NCI-H1694 treated with DMSO at 0.1 percent for 48 hours (cell line): ENCODE data around the gene CWC25.
A peak's percentile ranks its signal among the peaks of the same experiment; 100 is the strongest.

Experiments
- DNase-seq: peaks from one replicate; lab custom pipeline; 2025; lab: John Stamatoyannopoulos, UW

CWC25 gene

GRCh38 chr17:38783227-38783626 lies 41.9 kb downstream of the CWC25 start:
- no peak for DNase-seq

- no peak for DNase-seq
Observed at GRCh38 chr17:38779965-38780752, 45.0 kb downstream of the CWC25 start.

GRCh38 chr17:38777641-38778250 lies 47.4 kb downstream of the CWC25 start:
- DNase-seq = no peak

- no peak for DNase-seq
Observed at GRCh38 chr17:38773258-38773657, 51.9 kb downstream of the CWC25 start.

GRCh38 chr17:38768417-38768816 lies 56.7 kb downstream of the CWC25 start:
- DNase-seq = no peak

GRCh38 chr17:38766341-38766740 lies 58.8 kb downstream of the CWC25 start:
- DNase-seq = no peak

GRCh38 chr17:38762231-38762630 lies 62.9 kb downstream of the CWC25 start:
- no peak for DNase-seq

GRCh38 chr17:38761612-38762011 lies 63.5 kb downstream of the CWC25 start:
- DNase-seq = peak; percentile 4

- no peak for DNase-seq
Observed at GRCh38 chr17:38753071-38753506, 72.0 kb downstream of the CWC25 start.

GRCh38 chr17:38752308-38753070 lies 72.6 kb downstream of the CWC25 start, which contains the start of gene PSMB3:
TSS of gene PSMB3 (plus strand) at chr17:38752741. CDS start at chr17:38752827, 86 bp downstream.
- peak; percentile 100 for DNase-seq

GRCh38 chr17:38751808-38752307 lies 73.3 kb downstream of the CWC25 start:
- DNase-seq = peak; percentile 81

- peak; percentile 61 for DNase-seq
Observed at GRCh38 chr17:38751144-38751807, 73.8 kb downstream of the CWC25 start.
